Ammon's horn (tissue), 1 donor: ENCODE measurements around the gene CSNK1G1.
"Not testable (repeated sequence)": the region's sequence is repeated elsewhere in the genome, so short reads cannot be mapped to it uniquely, and the experiment has no call there.

Experiments used
- DNase-seq: peaks from one replicate; pipeline ENCODE4 v3.0.0-alpha.2; 2016; ENCODE audit warnings: low spot score

CSNK1G1 gene

GRCh38 chr15:64133623-64134344, 222.2 kb downstream of the CSNK1G1 start:
- no peak for DNase-seq

- no peak for DNase-seq
These were observed 223.8 kb downstream of the CSNK1G1 start for GRCh38 chr15:64132217-64132616.

- DNase-seq: peak; percentile 64
These were observed 224.4 kb downstream of the CSNK1G1 start for GRCh38 chr15:64131547-64131946.

- no peak for DNase-seq
These were observed 225.8 kb downstream of the CSNK1G1 start for GRCh38 chr15:64130159-64130558.

- DNase-seq: no peak
These were observed 228.3 kb downstream of the CSNK1G1 start for GRCh38 chr15:64127521-64128270.

GRCh38 chr15:64125978-64126377, 230.0 kb downstream of the CSNK1G1 start:
- no peak for DNase-seq

- peak; percentile 96 for DNase-seq
These were observed 233.0 kb downstream of the CSNK1G1 start for GRCh38 chr15:64122936-64123351.

- DNase-seq: peak; percentile 48
These were observed 233.5 kb downstream of the CSNK1G1 start for GRCh38 chr15:64122444-64122843.

- DNase-seq: no peak
These were observed 234.4 kb downstream of the CSNK1G1 start for GRCh38 chr15:64121614-64122013.

- DNase-seq: not testable (repeated sequence)
These were observed 235.7 kb downstream of the CSNK1G1 start for GRCh38 chr15:64120322-64120721.

GRCh38 chr15:64117759-64118487, 238.1 kb downstream of the CSNK1G1 start:
- DNase-seq: no peak
